Loucy (cell line): Measurements from ENCODE around the gene CCDC8.

Experiments
- H2AFZ ChIP-seq: fragments of 200-600 bp; sonication (generic); 2 replicates; pipeline ENCODE4 v1.6.0; 2016; ENCODE audit warnings: antibody characterized with exemption, mild to moderate bottlenecking, low read length, moderate library complexity
- H3F3A ChIP-seq: fragments of 200-600 bp; 2 replicates; pipeline ENCODE4 v1.6.0; 2016; ENCODE audit warnings: antibody characterized with exemption, low read depth, mild to moderate bottlenecking
- H3K27me3 ChIP-seq: fragments of 200-600 bp; sonication (generic); 2 replicates; pipeline ENCODE4 v1.6.1; 2014; ENCODE audit warnings: low read length, mild to moderate bottlenecking; ENCODE audit not compliant: insufficient read depth, poor library complexity, severe bottlenecking
- H3K36me3 ChIP-seq: fragments of 200-600 bp; sonication (generic); 2 replicates; pipeline ENCODE4 v1.6.1; 2016; ENCODE audit warnings: low read length; ENCODE audit not compliant: insufficient read depth
- H3K4me1 ChIP-seq: fragments of 200-600 bp; sonication (generic); 2 replicates; pipeline ENCODE4 v1.5.1; 2014; ENCODE audit warnings: low read length, mild to moderate bottlenecking; ENCODE audit not compliant: insufficient read depth, poor library complexity, severe bottlenecking
- H3K4me2 ChIP-seq: fragments of 200-600 bp; sonication (generic); 2 replicates; pipeline ENCODE4 v1.6.0; 2014; ENCODE audit warnings: antibody characterized with exemption, low read length, low read depth, mild to moderate bottlenecking; ENCODE audit not compliant: poor library complexity, severe bottlenecking
- H3K4me3 ChIP-seq: fragments of 200-600 bp; sonication (generic); 2 replicates; pipeline ENCODE4 v1.5.1; 2014; ENCODE audit warnings: low read length, mild to moderate bottlenecking, mixed read lengths; ENCODE audit not compliant: poor library complexity, severe bottlenecking
- H3K79me2 ChIP-seq: fragments of 200-600 bp; sonication (generic); 2 replicates; pipeline ENCODE4 v1.6.1; 2014; ENCODE audit warnings: low read length; ENCODE audit not compliant: insufficient read depth
- H3K9ac ChIP-seq: fragments of 200-600 bp; sonication (generic); 2 replicates; pipeline ENCODE4 v1.6.0; 2014; ENCODE audit warnings: mild to moderate bottlenecking, low read depth, low read length, moderate library complexity; ENCODE audit not compliant: poor library complexity, severe bottlenecking
- H3K9me2 ChIP-seq: fragments of 200-600 bp; sonication (generic); replicated peaks from 2 replicates; pipeline ENCODE4 v1.6.1; 2016; ENCODE audit warnings: low read depth, low read length, mixed read lengths
- H3K9me3 ChIP-seq: fragments of 200-600 bp; sonication (generic); 2 replicates; pipeline ENCODE4 v1.6.1; 2014; ENCODE audit warnings: mild to moderate bottlenecking, antibody characterized with exemption, low read length, low read depth; ENCODE audit not compliant: insufficient read depth
- H4K20me1 ChIP-seq: fragments of 200-600 bp; sonication (generic); 2 replicates; pipeline ENCODE4 v1.6.0; 2014; ENCODE audit warnings: antibody characterized with exemption, low read length, mild to moderate bottlenecking; ENCODE audit not compliant: insufficient read depth, poor library complexity, severe bottlenecking
- EZH2phosphoT487 ChIP-seq: fragments of 200-600 bp; IDR thresholded peaks from 2 replicates; pipeline ENCODE4 v1.6.1; 2018; ENCODE audit warnings: antibody characterized with exemption, mild to moderate bottlenecking, moderate library complexity, borderline replicate concordance
- TF ChIP-seq, protein P1 (sequence below): fragments of 200-600 bp; sonication (generic); conservative IDR thresholded peaks from 2 replicates; pipeline ENCODE4 v1.5.1; 2014; ENCODE audit warnings: mild to moderate bottlenecking, antibody characterized with exemption, low read length

CCDC8 gene

DNA sequence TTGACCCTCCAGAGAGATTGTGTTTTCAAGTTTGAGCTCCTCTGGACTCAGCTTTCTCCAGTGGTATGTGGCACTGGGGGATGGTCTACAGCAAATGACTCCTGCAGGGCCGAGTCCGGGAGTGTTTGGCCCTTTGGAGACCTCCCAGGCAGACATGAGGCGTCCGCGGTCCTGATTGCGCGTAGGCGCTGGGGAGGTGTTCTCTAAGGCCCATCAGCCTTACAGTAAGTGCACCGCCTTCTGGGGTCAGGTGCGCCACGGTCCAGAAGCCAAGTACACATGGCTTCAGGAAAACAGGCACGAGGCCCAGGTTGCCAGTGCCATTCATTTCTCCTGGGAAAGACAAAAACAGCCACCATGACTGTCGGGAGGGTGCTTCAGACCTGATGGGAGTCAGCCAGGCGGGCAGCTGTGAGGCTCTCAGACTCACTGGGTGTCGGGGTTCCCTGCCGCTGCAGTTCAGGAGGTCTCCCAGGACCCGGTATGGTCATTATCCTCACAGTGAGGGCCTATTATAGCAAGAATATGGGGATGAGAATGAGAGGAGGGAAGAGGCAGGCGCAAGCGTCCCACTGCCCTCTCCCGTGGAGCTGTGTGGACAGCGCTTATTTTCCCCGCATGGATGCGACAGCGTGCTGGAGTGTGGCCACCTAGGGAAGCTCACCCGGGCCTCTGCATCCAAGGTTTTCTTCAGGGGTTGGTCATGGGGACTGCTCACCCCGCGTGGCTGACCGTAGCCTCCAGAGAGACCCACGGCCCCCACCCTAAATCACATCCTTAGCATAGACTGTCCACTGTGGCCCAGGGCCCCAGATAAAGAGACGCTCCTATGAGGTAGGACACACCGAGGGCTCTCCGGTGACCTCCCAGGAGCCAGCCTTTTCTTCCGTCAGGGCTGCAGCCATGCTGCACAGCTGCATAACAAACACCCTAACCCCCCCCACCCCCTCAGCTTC lies 21.8 kb downstream of the CCDC8 start:
- H3K4me2 ChIP-seq, result no peak overlapping the region

DNA sequence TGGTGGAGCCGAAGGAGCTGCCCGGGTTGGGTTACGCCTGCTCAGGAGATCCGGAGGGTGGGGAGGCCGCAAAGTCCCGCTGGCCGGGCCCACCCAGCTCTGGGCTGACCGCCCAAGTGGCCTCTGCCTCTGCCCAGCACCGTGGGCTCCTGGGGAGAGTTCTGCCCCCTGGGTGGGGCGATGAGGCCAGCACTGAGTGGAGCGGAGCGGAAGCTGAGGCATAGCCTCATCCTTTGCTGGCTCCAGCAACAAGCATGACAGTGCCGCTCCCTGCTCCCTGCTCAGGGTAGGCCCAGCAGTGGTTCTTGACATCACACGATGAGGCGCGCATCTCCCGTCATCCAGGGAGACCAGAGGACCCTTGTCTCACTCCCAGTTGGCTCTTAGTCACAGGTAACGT lies 22.5 kb downstream of the CCDC8 start:
- TF ChIP-seq, protein P1, sequence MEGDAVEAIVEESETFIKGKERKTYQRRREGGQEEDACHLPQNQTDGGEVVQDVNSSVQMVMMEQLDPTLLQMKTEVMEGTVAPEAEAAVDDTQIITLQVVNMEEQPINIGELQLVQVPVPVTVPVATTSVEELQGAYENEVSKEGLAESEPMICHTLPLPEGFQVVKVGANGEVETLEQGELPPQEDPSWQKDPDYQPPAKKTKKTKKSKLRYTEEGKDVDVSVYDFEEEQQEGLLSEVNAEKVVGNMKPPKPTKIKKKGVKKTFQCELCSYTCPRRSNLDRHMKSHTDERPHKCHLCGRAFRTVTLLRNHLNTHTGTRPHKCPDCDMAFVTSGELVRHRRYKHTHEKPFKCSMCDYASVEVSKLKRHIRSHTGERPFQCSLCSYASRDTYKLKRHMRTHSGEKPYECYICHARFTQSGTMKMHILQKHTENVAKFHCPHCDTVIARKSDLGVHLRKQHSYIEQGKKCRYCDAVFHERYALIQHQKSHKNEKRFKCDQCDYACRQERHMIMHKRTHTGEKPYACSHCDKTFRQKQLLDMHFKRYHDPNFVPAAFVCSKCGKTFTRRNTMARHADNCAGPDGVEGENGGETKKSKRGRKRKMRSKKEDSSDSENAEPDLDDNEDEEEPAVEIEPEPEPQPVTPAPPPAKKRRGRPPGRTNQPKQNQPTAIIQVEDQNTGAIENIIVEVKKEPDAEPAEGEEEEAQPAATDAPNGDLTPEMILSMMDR, result no peak
- no peak for TF ChIP-seq EZH2phosphoT487
- Histone ChIP-seq H3K4me1 (no peaks in the 10 kb centered on the region), H3K4me3 (no peak overlapping the region), H3K9ac (no peak overlapping the region), H3K79me2 (no peaks in the 10 kb centered on the region), H3K4me2 (no peak overlapping the region), H3K9me3 (no peaks in the 10 kb centered on the region), H4K20me1 (no peaks in the 10 kb centered on the region), H3K9me2 (no peaks in the 10 kb centered on the region), H3K27me3 (no peaks in the 10 kb centered on the region), H2AFZ (no peak overlapping the region), H3F3A (no peaks in the 10 kb centered on the region), H3K36me3 (peaks cover 63% of the 10 kb centered on the region; the same call in 1 of the 2 replicates)

More for the DNA sequence above, 21.8 kb downstream of the CCDC8 start:
- H3F3A ChIP-seq, result no peaks in the 10 kb centered on the region
- no peaks in the 10 kb centered on the region for H4K20me1 ChIP-seq
- H3K27me3 ChIP-seq, result no peaks in the 10 kb centered on the region
- H3K4me1 ChIP-seq, result no peaks in the 10 kb centered on the region
- H3K9me3 ChIP-seq, result no peaks in the 10 kb centered on the region
- H2AFZ ChIP-seq, result no peak overlapping the region
- peaks cover 56% of the 10 kb centered on the region; the same call in 1 of the 2 replicates for H3K36me3 ChIP-seq
- no peak overlapping the region for H3K9ac ChIP-seq
- TF ChIP-seq EZH2phosphoT487, result no peak
- TF ChIP-seq, protein P1, result no peak
- no peaks in the 10 kb centered on the region for H3K79me2 ChIP-seq
- no peaks in the 10 kb centered on the region for H3K9me2 ChIP-seq
- no peak overlapping the region for H3K4me3 ChIP-seq

DNA sequence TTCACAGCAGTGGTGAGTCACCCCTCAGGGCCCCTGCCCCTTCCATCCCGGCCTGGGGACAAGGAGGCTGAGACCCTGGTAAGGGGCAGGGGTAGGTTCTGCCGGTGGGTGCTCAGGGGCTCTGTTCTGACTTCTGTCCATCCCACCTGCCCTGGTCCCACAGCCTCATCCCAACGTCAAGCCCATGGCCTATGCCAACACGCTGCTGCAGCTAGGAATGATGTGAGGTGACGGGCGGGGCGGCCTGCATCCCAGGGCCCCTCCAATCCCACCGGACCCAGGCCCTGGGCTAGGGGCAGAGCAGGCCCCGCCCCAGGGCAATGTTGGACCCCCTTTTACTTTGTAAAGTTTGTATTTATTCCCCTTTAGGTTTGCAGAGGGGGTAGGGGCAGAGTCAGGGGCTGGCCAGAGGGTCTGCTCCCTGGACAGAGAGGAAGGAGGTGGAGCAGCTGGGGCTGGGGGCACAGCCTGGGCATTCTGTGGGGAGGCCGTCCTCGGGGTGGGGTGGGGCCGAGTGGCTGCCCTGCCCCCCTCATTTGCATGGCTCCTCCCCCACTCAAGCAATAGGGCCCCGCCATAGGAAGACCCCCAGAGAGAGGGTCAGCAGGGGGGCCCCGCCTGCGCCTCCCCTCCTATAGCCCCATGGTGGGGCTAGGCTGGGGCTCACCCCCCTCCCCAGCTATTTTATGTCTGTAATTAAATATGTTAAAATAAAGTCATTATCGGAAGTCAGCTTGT lies 23.1 kb downstream of the CCDC8 start:
- no peaks in the 10 kb centered on the region for H3K79me2 ChIP-seq

More for the DNA sequence above, 23.1 kb downstream of the CCDC8 start:
- no peaks in the 10 kb centered on the region for H3K4me1 ChIP-seq
- no peaks in the 10 kb centered on the region for H3K9me3 ChIP-seq
- peaks cover 66% of the 10 kb centered on the region; the same call in 1 of the 2 replicates for H3K36me3 ChIP-seq
- no peaks in the 10 kb centered on the region for H3K27me3 ChIP-seq
- no peaks in the 10 kb centered on the region for H3K9me2 ChIP-seq
- H3K9ac ChIP-seq, result no peak overlapping the region
- H2AFZ ChIP-seq, result no peak overlapping the region
- no peaks in the 10 kb centered on the region for H4K20me1 ChIP-seq
- H3K4me3 ChIP-seq, result no peak overlapping the region
- H3K4me2 ChIP-seq, result no peak overlapping the region
- TF ChIP-seq, protein P1, result no peak
- no peak for TF ChIP-seq EZH2phosphoT487
- no peaks in the 10 kb centered on the region for H3F3A ChIP-seq
